ENCODE results near the gene SCAP. TPM values are rescaled to one million over a fixed set of nuclear protein-coding genes. Genes with fewer than 3 reads are reported as not detected.

Gene SCAP
- total and polyA plus RNA-seq, 2 experiments from 2014 or later = 35.5 to 141 TPM

- TF ChIP-seq POLR2AphosphoS5 (IDR thresholded peaks at IDR 0.05; ENCODE audit: low read depth) (no peak), NANOG (IDR thresholded peaks at IDR 0.05; ENCODE audit: borderline replicate concordance) (no peak)
These were observed 19.4 kb upstream of the SCAP start (continued) for GRCh38 chr3:47495111-47495510.

GRCh38 chr3:47491777-47492176 lies 16.0 kb upstream of the SCAP start:
- H3K4me3 ChIP-seq = no peak overlapping the region
- no peak overlapping the region for H3K4me2 ChIP-seq
- peaks cover 37% of the 10 kb centered on the region for H3K36me3 Mint-ChIP-seq (ENCODE audit: low read depth)
- no peaks in the 10 kb centered on the region for H3K79me2 ChIP-seq (replicated peaks; ENCODE audit: insufficient read depth)
- ATAC-seq (no peak), DNase-seq (ENCODE audit: low spot score) (no peak)
- H3K27me3 ChIP-seq (ENCODE audit: insufficient read depth) = no peaks in the 10 kb centered on the region
- H3K9me2 ChIP-seq (ENCODE audit: insufficient read depth) = no peaks in the 10 kb centered on the region
- no peak overlapping the region for H3K27ac Mint-ChIP-seq
- H3K27me3 Mint-ChIP-seq (ENCODE audit: insufficient read depth, low read depth, poor library complexity) = peaks cover 7% of the 10 kb centered on the region
- no peaks in the 10 kb centered on the region for H3K4me1 ChIP-seq (ENCODE audit: insufficient read depth)
- H3K4me3 Mint-ChIP-seq = no peak overlapping the region
- no peaks in the 10 kb centered on the region for H3F3A ChIP-seq (replicated peaks; ENCODE audit: low read depth)
- H4K20me1 ChIP-seq (replicated peaks; ENCODE audit: insufficient read depth) = no peaks in the 10 kb centered on the region
- H3K4me1 Mint-ChIP-seq = peaks cover 3% of the 10 kb centered on the region; the same call in 1 of the 3 replicates
- H3K36me3 ChIP-seq (ENCODE audit: insufficient read depth) = no peaks in the 10 kb centered on the region
- TF ChIP-seq POLR2AphosphoS5 (IDR thresholded peaks at IDR 0.05; ENCODE audit: low read depth) (no peak), ETS1 (IDR thresholded peaks at IDR 0.05) (no peak), REST (IDR thresholded peaks at IDR 0.05; ENCODE audit: unreplicated experiment) (no peak), EZH2phosphoT487 (IDR thresholded peaks at IDR 0.05; ENCODE audit: unreplicated experiment) (no peak), ZNF462 (CRISPR knock-in tag; IDR thresholded peaks at IDR 0.05) (no peak), ZNF114 (CRISPR knock-in tag; IDR thresholded peaks at IDR 0.05) (no peak), NANOG (IDR thresholded peaks at IDR 0.05; ENCODE audit: borderline replicate concordance) (no peak), JUNB (IDR thresholded peaks at IDR 0.05; ENCODE audit: unreplicated experiment) (no peak), CTCF (conservative IDR thresholded peaks at IDR 0.05; ENCODE audit: low read depth in 2 of 2) (no peak), ZNF331 (CRISPR knock-in tag; IDR thresholded peaks at IDR 0.05; ENCODE audit: low read depth) (no peak), STAT1 (IDR thresholded peaks at IDR 0.05; ENCODE audit: unreplicated experiment) (no peak), CREB1 (CRISPR knock-in tag; IDR thresholded peaks at IDR 0.05; ENCODE audit: low read depth) (no peak), EZH2 (IDR thresholded peaks at IDR 0.05; ENCODE audit: low read depth, unreplicated experiment) (no peak)
- no peak overlapping the region for H3K27ac ChIP-seq (ENCODE audit: low read depth)
- H2AFZ ChIP-seq = no peak overlapping the region
- no peaks in the 10 kb centered on the region for H3K9me3 Mint-ChIP-seq
